A549 (cell line): Measurements from ENCODE around the gene OGFOD1. TPM values are rescaled to one million over a fixed set of nuclear protein-coding genes. Genes with fewer than 3 reads are reported as not detected.

Experiments
- ATAC-seq, 2 experiments: fragments of 200-7000 bp in 1 of 2; fragments of >200 bp in 1 of 2; cut with Nextera tagmentation in 1 of 2; cut with Tn5 transposase in 1 of 2; 3 replicates each; pipeline versions ENCODE4 v1.8.0 to v1.9.1; 2018 to 2020; ENCODE audit warnings: mild to moderate bottlenecking in 1 of 2, moderate library complexity in 1 of 2
- CTCF ChIA-PET: fragments of 300-600 bp; sonication (Branson Sonifier 250); formaldehyde crosslinking; extraction: SDS; loops from one replicate; lab custom pipeline; 2021; ENCODE audit warnings: antibody characterized with exemption, inconsistent platforms; lab: Yijun Ruan, JAX
- POLR2A ChIA-PET: fragments of 350-600 bp; formaldehyde crosslinking; extraction: SDS; loops from one replicate; lab custom pipeline; 2021; ENCODE audit warnings: antibody characterized with exemption, inconsistent platforms; lab: Yijun Ruan, JAX
- DNase-seq, 2 experiments: peaks; one replicate each; pipeline versions ENCODE4 v3.0.0 to v3.0.0-alpha.2; 2011 to 2016; ENCODE audit warnings: low read depth in 1 of 2, low spot score in 1 of 2
- FAIRE-seq: peaks from 2 replicates; lab custom pipeline; 2011; peaks lifted over from hg19 to GRCh38; lab: Jason Lieb, UNC
- H3K27ac ChIP-seq, 2 experiments: fragments of >200 bp; sonication (Bioruptor Twin); formaldehyde crosslinking; 3 replicates each; pipeline ENCODE4 v1.5.1; 2016 to 2017
- H3K4me1 ChIP-seq: fragments of >200 bp; sonication (Bioruptor Twin); formaldehyde crosslinking; 3 replicates; pipeline ENCODE4 v1.6.1; 2016
- H3K4me2 ChIP-seq: fragments of >200 bp; sonication (Bioruptor Twin); formaldehyde crosslinking; 3 replicates; pipeline ENCODE4 v1.6.1; 2016
- H3K4me3 ChIP-seq: fragments of >200 bp; sonication (Bioruptor Twin); formaldehyde crosslinking; 3 replicates; pipeline ENCODE4 v1.5.1; 2016
- H3K9me3 ChIP-seq: fragments of >200 bp; sonication (Bioruptor Twin); formaldehyde crosslinking; 3 replicates; pipeline ENCODE4 v1.6.1; 2016
- ATOH8 ChIP-seq: fragments of 250-450 bp; sonication (Bioruptor Pico); IDR thresholded peaks from 2 replicates; pipeline ENCODE4 v1.5.0; 2020; ENCODE audit warnings: low read depth, mild to moderate bottlenecking, moderate library complexity
- CBX8 ChIP-seq: fragments of 200-600 bp; sonication (generic); IDR thresholded peaks from 2 replicates; pipeline ENCODE4 v1.6.1; 2016
- CEBPB ChIP-seq, 2 experiments: fragments of >200 bp in 1 of 2; sonication (Bioruptor Twin) in 1 of 2; formaldehyde crosslinking in 1 of 2; IDR thresholded peaks; 2 replicates each; pipeline ENCODE4 v1.6.1; 2012 to 2016
- CHD2 ChIP-seq: fragments of 150-350 bp; IDR thresholded peaks from 2 replicates; pipeline ENCODE4 v1.6.1; 2014; ENCODE audit warnings: low read length; ENCODE audit not compliant: partially characterized antibody
- CTCF ChIP-seq: fragments of >200 bp; sonication (Bioruptor Twin); formaldehyde crosslinking; IDR thresholded peaks from 3 replicates; pipeline ENCODE4 v1.5.1; 2016
- EP300 ChIP-seq, 2 experiments: fragments of >200 bp; sonication (Bioruptor Twin); formaldehyde crosslinking; IDR thresholded peaks; 2 replicates in 1 of 2; 3 replicates in 1 of 2; pipeline ENCODE4 v1.6.1; 2016 to 2017
- HEYL ChIP-seq: fragments of 250-450 bp; sonication (Bioruptor Pico); IDR thresholded peaks from 2 replicates; pipeline ENCODE4 v1.8.0; 2021; ENCODE audit warnings: mild to moderate bottlenecking, moderate library complexity
- HMGXB4 ChIP-seq: fragments of 250-450 bp; sonication (Bioruptor Pico); IDR thresholded peaks from 2 replicates; pipeline ENCODE4 v1.5.0; 2021; ENCODE audit warnings: mild to moderate bottlenecking, moderate library complexity, borderline replicate concordance
- HOXB13 ChIP-seq: fragments of 250-450 bp; sonication (Bioruptor Pico); IDR thresholded peaks from 2 replicates; pipeline ENCODE4 v1.5.0; 2020; ENCODE audit warnings: low read depth, mild to moderate bottlenecking, moderate library complexity
- HOXB5 ChIP-seq: fragments of 250-450 bp; sonication (Bioruptor Pico); IDR thresholded peaks from 2 replicates; pipeline ENCODE4 v1.5.0; 2020; ENCODE audit warnings: mild to moderate bottlenecking, moderate library complexity
- JUN ChIP-seq, 2 experiments: fragments of >200 bp; sonication (Bioruptor Twin); formaldehyde crosslinking; IDR thresholded peaks; 2 replicates in 1 of 2; 3 replicates in 1 of 2; pipeline ENCODE4 v1.6.1; 2016 to 2017
- JUNB ChIP-seq: fragments of >200 bp; sonication (Bioruptor Twin); formaldehyde crosslinking; IDR thresholded peaks from 2 replicates; pipeline ENCODE4 v1.6.1; 2016
- KDM5A ChIP-seq: fragments of 200-600 bp; sonication (generic); IDR thresholded peaks from 2 replicates; pipeline ENCODE4 v1.6.1; 2016; ENCODE audit warnings: antibody characterized with exemption, mild to moderate bottlenecking
- MAFK ChIP-seq: fragments of 450-650 bp; IDR thresholded peaks from 2 replicates; pipeline ENCODE4 v1.6.1; 2014; ENCODE audit not compliant: partially characterized antibody
- MYC ChIP-seq: IDR thresholded peaks from 2 replicates; pipeline ENCODE4 v1.6.1; 2012; ENCODE audit warnings: mild to moderate bottlenecking, inconsistent platforms, low read length, improper control_type of control experiment, borderline replicate concordance
- NFE2L2 ChIP-seq: fragments of 150-350 bp; conservative IDR thresholded peaks from 2 replicates; pipeline ENCODE4 v1.6.1; 2014; ENCODE audit warnings: low read length
- NR3C1 ChIP-seq: fragments of >200 bp; sonication (Bioruptor Twin); formaldehyde crosslinking; IDR thresholded peaks from 3 replicates; pipeline ENCODE4 v1.6.1; 2017
- PHF8 ChIP-seq: fragments of 200-600 bp; sonication (generic); IDR thresholded peaks from 2 replicates; pipeline ENCODE4 v1.6.1; 2016; ENCODE audit warnings: low read depth, mild to moderate bottlenecking, antibody characterized with exemption, moderate library complexity, borderline replicate concordance
- POLR2A ChIP-seq: IDR thresholded peaks from 2 replicates; pipeline ENCODE4 v1.6.1; 2012; ENCODE audit warnings: mild to moderate bottlenecking, low read length
- POLR2AphosphoS2 ChIP-seq: conservative IDR thresholded peaks from 2 replicates; pipeline ENCODE4 v1.6.1; 2012; ENCODE audit warnings: low read length, improper control_type of control experiment, inconsistent platforms
- RAD21 ChIP-seq, 2 experiments: fragments of >200 bp in 1 of 2; sonication (Bioruptor Twin) in 1 of 2; formaldehyde crosslinking in 1 of 2; IDR thresholded peaks in 1 of 2; conservative IDR thresholded peaks in 1 of 2; 2 replicates in 1 of 2; 3 replicates in 1 of 2; pipeline ENCODE4 v1.6.1; 2012 to 2018; ENCODE audit warnings: inconsistent platforms in 1 of 2
- RARB ChIP-seq: fragments of 250-450 bp; sonication (Bioruptor Pico); IDR thresholded peaks from 2 replicates; pipeline ENCODE4 v1.8.0; 2021; ENCODE audit warnings: mild to moderate bottlenecking, moderate library complexity
- RCOR1 ChIP-seq: fragments of 150-350 bp; IDR thresholded peaks from 2 replicates; pipeline ENCODE4 v1.6.1; 2014; ENCODE audit warnings: antibody characterized with exemption, low read length, low read depth
- RNF2 ChIP-seq: fragments of 200-600 bp; sonication (generic); IDR thresholded peaks from 2 replicates; pipeline ENCODE4 v1.6.1; 2016; ENCODE audit warnings: low read depth, mild to moderate bottlenecking, antibody characterized with exemption, moderate library complexity, borderline replicate concordance
- SMC3 ChIP-seq: fragments of >200 bp; sonication (Bioruptor Twin); formaldehyde crosslinking; IDR thresholded peaks from 3 replicates; pipeline ENCODE4 v1.6.1; 2018; ENCODE audit warnings: inconsistent platforms
- TP53 ChIP-seq: fragments of 250-450 bp; sonication (Bioruptor Pico); IDR thresholded peaks from 2 replicates; pipeline ENCODE4 v1.5.0; 2021; ENCODE audit warnings: mild to moderate bottlenecking, moderate library complexity
- ZC3H11A ChIP-seq: fragments of 450-650 bp; IDR thresholded peaks from 2 replicates; pipeline ENCODE4 v1.6.1; 2014; ENCODE audit warnings: antibody characterized with exemption, mild to moderate bottlenecking
- ZNF302 ChIP-seq: fragments of 250-450 bp; sonication (Bioruptor Pico); IDR thresholded peaks from 2 replicates; pipeline ENCODE4 v1.9.0; 2021; ENCODE audit warnings: inconsistent platforms, mild to moderate bottlenecking, moderate library complexity
- WGBS: methylation state at CpG from one replicate; pipeline ENCODE4 v1.1.6; 2017; ENCODE audit errors: missing lambda C conversion rate; 5-methylcytosine and 5-hydroxymethylcytosine counted together
- polyA plus RNA-seq, 4 experiments: library from polyadenylated mRNA; depleted of rRNA in 3 of 4; stranded (reverse); fragments of >200 nt; fragmentation: RNase III in 1 of 4; extraction: RNeasy Plus Mini Kit Qiagen cat#74134 plus additional on column Dnase treatment in 1 of 4; gene quantifications; 2 replicates in 3 of 4; 3 replicates in 1 of 4; pipeline ENCODE4 v1.2.3, GENCODE V29; 2011 to 2017
- TF ChIP-seq, protein P1 (sequence below): fragments of >200 bp; sonication (Bioruptor Twin); formaldehyde crosslinking; IDR thresholded peaks from 2 replicates; pipeline ENCODE4 v1.6.1; 2016

Gene OGFOD1
- polyA plus RNA-seq, 2 of the 4 experiments (the other 2 are of a cell fraction) = 71.6 to 94.1 TPM

GRCh38 chr16:56424791-56425438 lies 26.4 kb upstream of the OGFOD1 start:
- ChIA-PET CTCF (interaction anchor here (1.1 kb wide), 1 partner anchor 24 kb away, joined by 4 read pairs; no protein-coding TSS in a partner anchor), POLR2A (interaction anchor here (1.2 kb wide), 1 partner anchor 26 kb away, joined by 4 read pairs; the partner anchor contains the start of genes NUDT21 and OGFOD1)
- peak overlapping the region; percentile 98 for H3K4me3 ChIP-seq
- no CpG with 5 or more reads among the region's 79 CpGs for WGBS
- peak overlapping the region; percentile 82 for H3K4me2 ChIP-seq
- peak; percentile 51 to 80 for ATAC-seq
- no peaks in the 10 kb centered on the region for H3K9me3 ChIP-seq
- peaks cover 42% of the 10 kb centered on the region for H3K4me1 ChIP-seq
- TF ChIP-seq NFE2L2 (no peak), RNF2 (no peak), HOXB13 (no peak), TP53 (CRISPR knock-in tag) (no peak), NR3C1 (no peak), ZNF302 (CRISPR knock-in tag) (no peak), MYC (no peak), PHF8 (peak; percentile 76; the same call in 1 of the 2 replicates)
- H3K27ac ChIP-seq = peak overlapping the region; percentile 92 to 93
- FAIRE-seq = no peak
- peak in 1 of 2 experiments; percentile 21 for DNase-seq

- POLR2A ChIA-PET = no interaction called here
- FAIRE-seq (no peak), ATAC-seq (peak; percentile 92 to 94), DNase-seq (peak; percentile 75 to 80)
- CTCF ChIA-PET = no interaction called here
- peaks cover 40% of the 10 kb centered on the region for H3K4me1 ChIP-seq
- H3K4me2 ChIP-seq = peak within 1 kb of the TSS; percentile 82
- no CpG with 5 or more reads among the region's 57 CpGs for WGBS
- peak within 1 kb of the TSS; percentile 98 for H3K4me3 ChIP-seq
- H3K27ac ChIP-seq = peak within 1 kb of the TSS; percentile 92 to 93
- H3K9me3 ChIP-seq = no peaks in the 10 kb centered on the region
- peak; percentile 47 to 59; a peak in 3 of 5 replicates for TF ChIP-seq JUN (IDR thresholded peaks at IDR 0.05)
- no peak for TF ChIP-seq RARB (CRISPR knock-in tag)
- TF ChIP-seq HOXB5 (CRISPR knock-in tag) = no peak
- no peak for TF ChIP-seq MAFK
- no peak for TF ChIP-seq EP300 (IDR thresholded peaks at IDR 0.05)
- no peak for TF ChIP-seq KDM5A
- 0 out of 2 replicates have a peak, but pooled peaks have one; percentile 55 for TF ChIP-seq MYC
- no peak for TF ChIP-seq JUNB
- TF ChIP-seq NR3C1 = no peak
- TF ChIP-seq SMC3 = peak; percentile 45; the same call in 2 of the 3 replicates
- no peak for TF ChIP-seq HEYL (CRISPR knock-in tag)
- TF ChIP-seq CTCF = peak; percentile 48
- TF ChIP-seq POLR2AphosphoS2 = no peak
- no peak for TF ChIP-seq CBX8
- no peak for TF ChIP-seq HOXB13
- TF ChIP-seq HMGXB4 = no peak
- TF ChIP-seq RAD21 (conservative IDR thresholded peaks at IDR 0.05 in 1 of 2, IDR thresholded peaks at IDR 0.05 in 1 of 2) = peak in 1 of 2 experiments; percentile 38; a peak in 1 of 5 replicates
- TF ChIP-seq CHD2 = no peak
- no peak for TF ChIP-seq RCOR1
- TF ChIP-seq, protein P1, sequence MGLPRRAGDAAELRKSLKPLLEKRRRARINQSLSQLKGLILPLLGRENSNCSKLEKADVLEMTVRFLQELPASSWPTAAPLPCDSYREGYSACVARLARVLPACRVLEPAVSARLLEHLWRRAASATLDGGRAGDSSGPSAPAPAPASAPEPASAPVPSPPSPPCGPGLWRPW = no peak
- TF ChIP-seq ATOH8 (CRISPR knock-in tag) = no peak
- peak; percentile 51; the same call in 1 of the 2 replicates for TF ChIP-seq POLR2A
- no peak for TF ChIP-seq CEBPB (IDR thresholded peaks at IDR 0.05)
- TF ChIP-seq PHF8 = no peak
- no peak for TF ChIP-seq ZC3H11A
Measured at GRCh38 chr16:56425439-56425832, 25.9 kb upstream of the OGFOD1 start, which contains the start of gene AMFR. TSS of gene AMFR (minus strand) at chr16:56425545. CDS start at chr16:56425327, 218 bp downstream.
